ENCODE results near the gene FUT6.
"Not testable (repeated sequence)": the region's sequence is repeated elsewhere in the genome, so short reads cannot be mapped to it uniquely, and the experiment has no call there.

DNA sequence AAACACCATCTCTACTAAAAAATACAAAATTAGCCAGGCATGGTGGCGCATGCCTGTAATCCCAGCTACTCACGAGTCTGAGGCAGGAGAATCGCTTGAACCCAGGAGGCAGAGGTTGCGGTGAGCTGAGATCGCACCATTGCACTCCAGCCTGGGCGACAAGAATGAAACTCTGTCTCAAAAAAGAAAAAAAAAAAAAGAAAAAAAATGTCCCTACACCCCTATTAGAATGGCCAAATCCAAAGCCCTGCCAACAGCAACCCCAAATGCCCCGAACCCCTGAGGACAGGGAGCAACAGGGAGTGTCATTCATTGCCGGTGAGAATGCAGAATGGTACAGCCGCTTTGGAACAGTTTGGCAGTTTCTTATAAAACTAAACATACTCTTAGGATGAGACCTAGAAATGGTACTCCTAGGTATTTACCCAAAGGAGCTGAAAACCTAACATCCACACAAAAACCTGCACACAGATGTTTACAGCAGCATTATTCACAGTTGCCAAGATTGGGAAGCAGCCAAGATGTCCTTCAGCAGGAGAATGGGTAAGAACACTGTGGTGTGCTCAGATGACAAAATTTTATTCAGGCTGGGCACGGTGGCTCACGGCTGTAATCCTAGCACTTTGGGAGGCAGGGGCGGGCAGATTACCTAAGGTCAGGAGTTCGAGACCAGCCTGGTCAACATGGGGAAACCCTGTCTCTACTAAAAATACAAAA lies 43.8 kb upstream of the FUT6 start:
- not testable (repeated sequence) for TF ChIP-seq ZNF274 (IDR thresholded peaks at IDR 0.05; ENCODE audit: low read depth, low read length); YY1 (IDR thresholded peaks at IDR 0.05; ENCODE audit: insufficient read depth, insufficient read length)
